Measurements from ENCODE around the gene SENP7. TPM values are rescaled to one million over a fixed set of nuclear protein-coding genes. Genes with fewer than 3 reads are reported as not detected.
A peak's percentile ranks its signal among the peaks of the same experiment; 100 is the strongest.

Gene SENP7
- total RNA-seq, 2 experiments from 2014 or later = 16.1 to 16.8 TPM

- intact Hi-C loops (cut with micrococcal nuclease) = loop anchor here (2.0 to 10.0 kb wide), 4 partner anchors 259 to 869 kb away; partner anchors contain the start of gene NXPE3
Measured at GRCh38 chr3:101519685-101520365, 6.8 kb upstream of the SENP7 start.

GRCh38 chr3:101518421-101518871 is 5.4 kb upstream of the SENP7 start:
- Mint-ChIP-seq H3K4me3 (peak overlapping the region; percentile 73), H3K27ac (peak overlapping the region; percentile 97), H3K36me3 (ENCODE audit: low read depth) (no peaks in the 10 kb centered on the region), H3K9me3 (no peaks in the 10 kb centered on the region), H3K27me3 (ENCODE audit: low read depth) (no peaks in the 10 kb centered on the region), H3K4me1 (ENCODE audit: low read depth) (peaks cover 61% of the 10 kb centered on the region)
- CTCF ChIA-PET = interaction anchor here (0.9 to 1.9 kb wide), 7 partner anchors 10 to 1056 kb away, joined by 3 to 9 read pairs (median 5); partner anchors contain the start of gene PCNP
- intact Hi-C loops (cut with micrococcal nuclease) = loop anchor here (1.0 to 10.0 kb wide), 16 partner anchors 13 to 868 kb away; partner anchors contain the start of genes CEP97, NXPE3, PCNP and TFG
- peak; percentile 71 for DNase-seq

More at GRCh38 chr3:101519685-101520365, 6.8 kb upstream of the SENP7 start:
- no peak for DNase-seq
- Mint-ChIP-seq H3K4me1 (ENCODE audit: low read depth) (peaks cover 57% of the 10 kb centered on the region), H3K27me3 (ENCODE audit: low read depth) (no peaks in the 10 kb centered on the region), H3K9me3 (no peaks in the 10 kb centered on the region), H3K27ac (peak overlapping the region; percentile 97), H3K36me3 (ENCODE audit: low read depth) (no peaks in the 10 kb centered on the region), H3K4me3 (peak overlapping the region; percentile 27)
- CTCF ChIA-PET = interaction anchor here (0.6 to 1.9 kb wide), 11 partner anchors 10 to 138 kb away, joined by 3 to 9 read pairs (median 6); partner anchors contain the start of genes PCNP and TRMT10C

DNA sequence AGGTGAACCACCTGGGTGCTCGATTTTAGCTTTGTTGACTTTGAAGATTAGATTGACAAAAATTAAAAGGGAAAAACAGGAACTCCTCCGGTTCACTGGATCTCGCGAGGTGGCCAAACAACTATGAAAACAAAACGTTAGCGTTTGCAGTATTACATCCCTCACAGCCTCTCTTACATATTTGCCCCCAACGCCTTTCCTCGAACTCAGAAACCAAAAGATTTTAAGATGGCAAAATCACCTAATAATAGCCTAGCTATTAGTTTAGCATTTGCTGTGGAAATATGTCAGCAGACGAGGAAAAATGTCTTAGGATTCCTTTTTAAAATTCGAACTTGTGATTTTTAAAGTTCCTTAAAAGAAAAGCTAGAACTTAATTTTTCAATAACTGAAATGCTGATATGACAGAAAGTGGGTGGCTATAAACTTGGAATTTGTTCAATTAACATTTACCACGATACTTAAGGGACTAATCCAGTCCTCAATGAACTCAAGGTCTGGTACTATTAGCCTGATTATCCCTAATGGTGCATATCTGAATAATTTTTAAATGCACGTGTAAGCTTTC is 491 bp upstream of the SENP7 start:
- H3K9me3 Mint-ChIP-seq = no peaks in the 10 kb centered on the region

GRCh38 chr3:101512396-101512645 is 691 bp downstream of the SENP7 start:
- H3K4me1 Mint-ChIP-seq (ENCODE audit: low read depth) = peaks cover 48% of the 10 kb centered on the region
- H3K4me3 Mint-ChIP-seq = peak overlapping the region; percentile 97
- H3K27ac Mint-ChIP-seq = peak overlapping the region; percentile 97
- no peaks in the 10 kb centered on the region for H3K9me3 Mint-ChIP-seq
- CTCF ChIA-PET = interaction anchor here (1.0 kb wide), 1 partner anchor 45 kb away, joined by 3 read pairs; no protein-coding TSS in a partner anchor
- H3K36me3 Mint-ChIP-seq (ENCODE audit: low read depth) = peaks cover 8% of the 10 kb centered on the region
- H3K27me3 Mint-ChIP-seq (ENCODE audit: low read depth) = no peaks in the 10 kb centered on the region
- intact Hi-C loops (cut with micrococcal nuclease) = loop anchor here (1.0 to 10.0 kb wide), 6 partner anchors 49 to 1112 kb away; partner anchors contain the start of genes LNP1, TFG, TOMM70 and TRMT10C
- no peak for DNase-seq

More for the DNA sequence above, 491 bp upstream of the SENP7 start:
- no peak for DNase-seq
- H3K36me3 Mint-ChIP-seq (ENCODE audit: low read depth) = peaks cover 7% of the 10 kb centered on the region
- no peaks in the 10 kb centered on the region for H3K27me3 Mint-ChIP-seq (ENCODE audit: low read depth)
- H3K27ac Mint-ChIP-seq = peak overlapping the region; percentile 97
- CTCF ChIA-PET = interaction anchor here (1.5 kb wide), 1 partner anchor 8 kb away, joined by 4 read pairs; no protein-coding TSS in a partner anchor
- intact Hi-C loops (cut with micrococcal nuclease) = loop anchor here (1.0 to 10.0 kb wide), 4 partner anchors 61 to 1113 kb away; partner anchors contain the start of genes LNP1, PCNP and TOMM70
- peak overlapping the region; percentile 97 for H3K4me3 Mint-ChIP-seq
- peaks cover 53% of the 10 kb centered on the region for H3K4me1 Mint-ChIP-seq (ENCODE audit: low read depth)

GRCh38 chr3:101509811-101510210 is 3.2 kb downstream of the SENP7 start:
- Mint-ChIP-seq H3K27ac (no peak overlapping the region), H3K4me3 (no peak overlapping the region), H3K9me3 (no peaks in the 10 kb centered on the region), H3K4me1 (ENCODE audit: low read depth) (peaks cover 52% of the 10 kb centered on the region), H3K36me3 (ENCODE audit: low read depth) (peaks cover 8% of the 10 kb centered on the region), H3K27me3 (ENCODE audit: low read depth) (no peaks in the 10 kb centered on the region)
- DNase-seq = no peak
- intact Hi-C loops (cut with micrococcal nuclease) = loop anchor here (2.0 to 10.0 kb wide), 2 partner anchors 575 to 859 kb away; no protein-coding TSS in a partner anchor
- CTCF ChIA-PET = no interaction called here

DNA sequence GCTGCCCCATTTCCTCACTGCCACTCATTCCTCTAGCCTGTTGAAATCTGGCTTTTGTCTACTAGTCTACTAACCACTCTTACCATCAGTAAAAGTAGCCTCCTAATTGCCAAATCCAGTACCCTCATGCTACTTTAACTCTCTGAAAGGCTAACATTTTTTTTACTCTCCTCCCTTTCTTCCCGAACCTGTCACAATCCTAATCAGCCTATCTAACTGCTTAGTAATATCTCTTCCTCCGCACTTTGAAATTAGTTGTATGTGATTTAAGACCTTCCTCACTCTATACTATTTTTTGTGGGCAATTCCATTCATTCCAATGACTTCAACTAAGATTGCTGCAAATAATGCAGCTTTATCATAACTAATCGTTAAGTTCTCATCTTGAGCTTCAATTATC is 3.7 kb downstream of the SENP7 start:
- no peak overlapping the region for H3K4me3 Mint-ChIP-seq
- CTCF ChIA-PET = interaction anchor here (0.6 to 0.7 kb wide), 2 partner anchors 13 to 196 kb away, joined by 3 to 5 read pairs; no protein-coding TSS in a partner anchor
- no peaks in the 10 kb centered on the region for H3K9me3 Mint-ChIP-seq
- peaks cover 55% of the 10 kb centered on the region for H3K4me1 Mint-ChIP-seq (ENCODE audit: low read depth)
- no peak overlapping the region for H3K27ac Mint-ChIP-seq
- DNase-seq = no peak
- peaks cover 8% of the 10 kb centered on the region for H3K36me3 Mint-ChIP-seq (ENCODE audit: low read depth)
- intact Hi-C loops (cut with micrococcal nuclease) = no loop called here
- H3K27me3 Mint-ChIP-seq (ENCODE audit: low read depth) = no peaks in the 10 kb centered on the region

DNA sequence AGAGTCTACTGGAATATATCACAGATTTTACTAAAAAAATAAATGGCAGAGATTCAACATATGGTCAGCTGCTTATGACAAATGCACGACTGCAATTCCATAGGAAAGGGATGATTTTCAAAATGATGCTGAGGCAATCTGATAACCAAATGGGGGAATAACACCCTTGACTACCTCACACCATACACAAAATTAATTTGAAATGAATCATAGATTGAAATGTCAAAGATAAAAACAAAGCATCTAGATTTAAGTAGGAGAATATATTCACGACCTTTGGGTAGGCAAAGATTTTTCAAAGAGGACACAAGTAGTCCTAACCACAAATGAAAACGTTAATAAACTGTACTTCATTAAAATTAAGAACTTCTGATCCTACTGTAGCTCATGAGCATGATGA is 11.2 kb downstream of the SENP7 start:
- peaks cover 34% of the 10 kb centered on the region for H3K4me1 Mint-ChIP-seq (ENCODE audit: low read depth)

DNA sequence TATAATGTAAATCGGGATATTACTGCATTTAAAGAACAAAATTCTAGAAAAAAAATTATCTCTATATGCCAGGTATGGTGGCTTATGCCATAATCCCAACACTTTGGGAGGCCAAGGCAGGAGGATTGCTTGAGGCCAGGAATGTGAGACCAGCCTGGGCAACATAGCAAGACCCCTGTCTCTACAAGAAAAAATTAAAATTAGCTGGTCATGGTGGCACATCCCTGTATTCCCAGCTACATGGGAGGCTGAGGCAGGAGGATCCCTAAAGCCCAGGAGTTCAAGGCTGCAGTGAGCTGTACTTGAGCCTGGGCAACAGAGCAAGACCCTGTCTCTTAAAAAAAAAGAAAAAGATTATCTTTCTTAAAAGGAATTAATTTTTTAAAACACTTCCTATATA is 12.8 kb downstream of the SENP7 start:
- H3K27me3 Mint-ChIP-seq (ENCODE audit: low read depth) = no peaks in the 10 kb centered on the region
- intact Hi-C loops (cut with micrococcal nuclease) = no loop called here
- H3K27ac Mint-ChIP-seq = no peak overlapping the region
- DNase-seq = no peak
- CTCF ChIA-PET = no interaction called here
- peaks cover 16% of the 10 kb centered on the region for H3K36me3 Mint-ChIP-seq (ENCODE audit: low read depth)
- H3K4me3 Mint-ChIP-seq = no peak overlapping the region
- H3K4me1 Mint-ChIP-seq (ENCODE audit: low read depth) = peaks cover 39% of the 10 kb centered on the region
- H3K9me3 Mint-ChIP-seq = no peaks in the 10 kb centered on the region

More for the DNA sequence above, 11.2 kb downstream of the SENP7 start:
- Mint-ChIP-seq H3K9me3 (no peaks in the 10 kb centered on the region), H3K27ac (no peak overlapping the region), H3K36me3 (ENCODE audit: low read depth) (peaks cover 11% of the 10 kb centered on the region), H3K4me3 (no peak overlapping the region), H3K27me3 (ENCODE audit: low read depth) (no peaks in the 10 kb centered on the region)
- intact Hi-C loops (cut with micrococcal nuclease) = no loop called here
- CTCF ChIA-PET = interaction anchor here (0.5 kb wide), 1 partner anchor 17 kb away, joined by 4 read pairs; no protein-coding TSS in a partner anchor
- DNase-seq = no peak

- Mint-ChIP-seq H3K36me3 (ENCODE audit: low read depth) (peaks cover 16% of the 10 kb centered on the region), H3K27ac (no peak overlapping the region)
- intact Hi-C loops (cut with micrococcal nuclease) = no loop called here
Measured at GRCh38 chr3:101497803-101498202, 15.2 kb downstream of the SENP7 start.

GRCh38 chr3:101495552-101495951 is 17.5 kb downstream of the SENP7 start:
- H3K27me3 Mint-ChIP-seq (ENCODE audit: low read depth) = no peaks in the 10 kb centered on the region
- CTCF ChIA-PET = no interaction called here
- H3K27ac Mint-ChIP-seq = no peak overlapping the region
- intact Hi-C loops (cut with micrococcal nuclease) = no loop called here
- H3K4me1 Mint-ChIP-seq (ENCODE audit: low read depth) = peaks cover 28% of the 10 kb centered on the region
- H3K9me3 Mint-ChIP-seq = no peaks in the 10 kb centered on the region
- H3K36me3 Mint-ChIP-seq (ENCODE audit: low read depth) = peaks cover 19% of the 10 kb centered on the region
- DNase-seq = no peak
- no peak overlapping the region for H3K4me3 Mint-ChIP-seq

More at GRCh38 chr3:101497803-101498202, 15.2 kb downstream of the SENP7 start:
- no peaks in the 10 kb centered on the region for H3K9me3 Mint-ChIP-seq
- DNase-seq = no peak
- H3K27me3 Mint-ChIP-seq (ENCODE audit: low read depth) = no peaks in the 10 kb centered on the region
- H3K4me3 Mint-ChIP-seq = no peak overlapping the region
- CTCF ChIA-PET = no interaction called here
- H3K4me1 Mint-ChIP-seq (ENCODE audit: low read depth) = peaks cover 39% of the 10 kb centered on the region

DNA sequence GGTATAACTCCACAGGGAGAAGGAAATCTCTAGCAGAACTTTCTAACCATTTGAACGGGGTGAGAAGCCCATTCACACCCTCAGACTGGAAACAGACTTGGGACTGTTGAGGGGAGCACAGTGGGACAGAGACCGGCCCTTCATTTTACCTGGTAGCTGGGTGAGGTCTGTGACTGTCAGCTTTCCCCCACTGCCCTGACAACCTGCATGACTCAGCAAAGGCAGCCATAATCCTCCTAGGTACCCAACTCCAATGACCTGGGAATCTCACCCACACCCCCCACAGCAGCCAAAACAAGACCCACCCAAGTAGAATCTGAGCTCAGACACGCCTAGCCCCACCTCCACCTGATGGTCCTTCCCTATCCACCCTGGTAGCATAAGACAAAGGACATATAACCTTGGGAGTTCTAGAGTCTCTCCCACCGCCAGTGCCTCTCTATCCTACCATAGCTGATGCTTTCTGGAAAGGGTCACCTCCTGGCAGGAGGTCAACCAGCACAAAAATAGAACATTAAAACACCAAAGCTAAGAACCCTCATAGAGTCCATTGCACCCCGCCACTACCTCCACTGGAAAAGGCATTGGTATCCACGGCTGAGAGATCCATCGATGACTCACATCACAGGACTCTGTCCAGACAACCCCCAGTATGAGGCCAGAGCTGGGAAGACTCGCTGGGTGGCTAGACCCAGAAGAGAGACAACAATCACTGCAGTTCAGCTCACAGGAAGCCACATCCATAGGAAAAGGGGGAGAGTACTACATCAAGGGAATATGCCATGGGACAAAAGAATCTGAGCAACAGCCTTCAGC is 28.0 kb downstream of the SENP7 start:
- Mint-ChIP-seq H3K27ac (peak overlapping the region; percentile 54), H3K4me3 (no peak overlapping the region), H3K9me3 (peaks cover 2% of the 10 kb centered on the region), H3K27me3 (ENCODE audit: low read depth) (no peaks in the 10 kb centered on the region), H3K4me1 (ENCODE audit: low read depth) (peaks cover 57% of the 10 kb centered on the region), H3K36me3 (ENCODE audit: low read depth) (peaks cover 36% of the 10 kb centered on the region)
- intact Hi-C loops (cut with micrococcal nuclease) = no loop called here
- CTCF ChIA-PET = no interaction called here
- DNase-seq = no peak

DNA sequence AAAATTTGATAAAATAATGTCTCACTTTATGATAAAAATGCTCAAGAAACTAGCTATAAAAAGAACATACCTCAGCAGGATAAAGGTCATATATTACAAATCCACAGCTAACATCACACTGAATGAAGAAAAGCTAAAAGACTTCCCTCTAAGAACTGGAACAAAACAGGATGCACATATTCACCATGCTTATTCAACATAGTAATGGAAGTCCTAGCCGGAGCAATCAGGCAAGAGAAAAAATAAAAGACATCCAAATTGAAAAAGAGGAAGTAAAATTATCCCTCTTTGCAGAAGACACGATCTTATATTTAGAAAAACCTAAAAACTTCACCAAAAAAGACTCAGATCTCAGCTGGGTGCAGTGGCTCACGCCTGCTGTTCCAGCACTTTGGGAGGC is 34.0 kb downstream of the SENP7 start:
- intact Hi-C loops (cut with micrococcal nuclease) = no loop called here
- CTCF ChIA-PET = no interaction called here
- DNase-seq = no peak
- Mint-ChIP-seq H3K27ac (no peak overlapping the region), H3K9me3 (peaks cover 7% of the 10 kb centered on the region), H3K4me3 (no peak overlapping the region), H3K36me3 (ENCODE audit: low read depth) (peaks cover 47% of the 10 kb centered on the region), H3K27me3 (ENCODE audit: low read depth) (no peaks in the 10 kb centered on the region), H3K4me1 (ENCODE audit: low read depth) (peaks cover 45% of the 10 kb centered on the region)

Measured in activated naive CD4-positive, alpha-beta T cell treated with anti-CD3 and anti-CD28 coated beads for 36 hours (primary cell).